OCI-LY3 (cell line): Measurements from ENCODE around the gene UBE3B.

ENCODE experiments used
- H2AFZ ChIP-seq: fragments of 200-600, 300-600 bp; shearing (Covaris generic); 2 replicates; pipeline ENCODE4 v1.6.0; 2014; ENCODE audit warnings: antibody characterized with exemption, low read depth, low read length
- H3K27ac ChIP-seq: fragments of 200-600, 300-600 bp; sonication (generic); 2 replicates; pipeline ENCODE4 v1.5.1; 2014; ENCODE audit warnings: mild to moderate bottlenecking, low read length, moderate library complexity, mixed read lengths
- H3K27me3 ChIP-seq: fragments of 200-600, 300-600 bp; sonication (generic); 2 replicates; pipeline ENCODE4 v1.6.1; 2014; ENCODE audit warnings: low read depth, low read length, mixed read lengths
- H3K36me3 ChIP-seq: fragments of 200-600, 300-600 bp; sonication (generic); replicated peaks from 2 replicates; pipeline ENCODE3; 2014; ENCODE audit warnings: low read depth, low read length, mixed read lengths
- H3K4me1 ChIP-seq: fragments of 300-600, 200-600 bp; sonication (generic); 2 replicates; pipeline ENCODE4 v1.6.1; 2014; ENCODE audit warnings: low read length, mixed read lengths
- H3K4me2 ChIP-seq: fragments of 200-600, 300-600 bp; sonication (generic); 2 replicates; pipeline ENCODE4 v1.6.1; 2014; ENCODE audit warnings: low read length, mixed read lengths
- H3K4me3 ChIP-seq: fragments of 300-600, 200-600 bp; sonication (generic); 2 replicates; pipeline ENCODE4 v1.5.1; 2014; ENCODE audit warnings: antibody characterized with exemption, mild to moderate bottlenecking, low read length, moderate library complexity
- H3K79me2 ChIP-seq: fragments of 300-600, 200-600 bp; shearing (Covaris generic); 2 replicates; pipeline ENCODE4 v1.6.1; 2014; ENCODE audit warnings: mild to moderate bottlenecking, low read length, mixed read lengths
- H3K9ac ChIP-seq: fragments of 300-600, 200-600 bp; shearing (Covaris generic); 2 replicates; pipeline ENCODE4 v1.6.0; 2014; ENCODE audit warnings: mild to moderate bottlenecking, low read length, moderate library complexity
- H3K9me3 ChIP-seq: fragments of 200-600, 300-600 bp; shearing (Covaris generic); 2 replicates; pipeline ENCODE4 v1.6.1; 2014; ENCODE audit warnings: low read length, mixed read lengths; ENCODE audit not compliant: insufficient read depth
- H4K20me1 ChIP-seq: fragments of 200-600, 300-600 bp; sonication (generic); 2 replicates; pipeline ENCODE4 v1.6.1; 2016; ENCODE audit warnings: low read length, mixed read lengths; ENCODE audit not compliant: insufficient read depth
- EZH2phosphoT487 ChIP-seq: fragments of 200-600 bp; shearing (Covaris generic); IDR thresholded peaks from 2 replicates; pipeline ENCODE4 v1.6.1; 2018; ENCODE audit warnings: antibody characterized with exemption, mixed run types, low read depth
- TF ChIP-seq, protein P1 (sequence below): fragments of 200-600, 300-600 bp; sonication (generic); IDR thresholded peaks from 2 replicates; pipeline ENCODE4 v1.5.1; 2014; ENCODE audit warnings: antibody characterized with exemption, low read length, low read depth

The UBE3B gene

GRCh38 chr12:109455706-109456105 is 21.7 kb upstream of the UBE3B start:
- H3K9ac ChIP-seq, result no peak overlapping the region
- no peaks in the 10 kb centered on the region for H3K27me3 ChIP-seq
- H3K4me1 ChIP-seq, result no peaks in the 10 kb centered on the region
- no peaks in the 10 kb centered on the region for H3K9me3 ChIP-seq
- TF ChIP-seq EZH2phosphoT487, result no peak
- TF ChIP-seq, protein P1, sequence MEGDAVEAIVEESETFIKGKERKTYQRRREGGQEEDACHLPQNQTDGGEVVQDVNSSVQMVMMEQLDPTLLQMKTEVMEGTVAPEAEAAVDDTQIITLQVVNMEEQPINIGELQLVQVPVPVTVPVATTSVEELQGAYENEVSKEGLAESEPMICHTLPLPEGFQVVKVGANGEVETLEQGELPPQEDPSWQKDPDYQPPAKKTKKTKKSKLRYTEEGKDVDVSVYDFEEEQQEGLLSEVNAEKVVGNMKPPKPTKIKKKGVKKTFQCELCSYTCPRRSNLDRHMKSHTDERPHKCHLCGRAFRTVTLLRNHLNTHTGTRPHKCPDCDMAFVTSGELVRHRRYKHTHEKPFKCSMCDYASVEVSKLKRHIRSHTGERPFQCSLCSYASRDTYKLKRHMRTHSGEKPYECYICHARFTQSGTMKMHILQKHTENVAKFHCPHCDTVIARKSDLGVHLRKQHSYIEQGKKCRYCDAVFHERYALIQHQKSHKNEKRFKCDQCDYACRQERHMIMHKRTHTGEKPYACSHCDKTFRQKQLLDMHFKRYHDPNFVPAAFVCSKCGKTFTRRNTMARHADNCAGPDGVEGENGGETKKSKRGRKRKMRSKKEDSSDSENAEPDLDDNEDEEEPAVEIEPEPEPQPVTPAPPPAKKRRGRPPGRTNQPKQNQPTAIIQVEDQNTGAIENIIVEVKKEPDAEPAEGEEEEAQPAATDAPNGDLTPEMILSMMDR, result no peak
- no peak overlapping the region for H3K27ac ChIP-seq
- no peaks in the 10 kb centered on the region for H4K20me1 ChIP-seq
- H2AFZ ChIP-seq, result no peak overlapping the region
- H3K4me3 ChIP-seq, result no peak overlapping the region
- peaks cover 48% of the 10 kb centered on the region for H3K36me3 ChIP-seq
- no peak overlapping the region for H3K4me2 ChIP-seq
- peaks cover 1% of the 10 kb centered on the region for H3K79me2 ChIP-seq

DNA sequence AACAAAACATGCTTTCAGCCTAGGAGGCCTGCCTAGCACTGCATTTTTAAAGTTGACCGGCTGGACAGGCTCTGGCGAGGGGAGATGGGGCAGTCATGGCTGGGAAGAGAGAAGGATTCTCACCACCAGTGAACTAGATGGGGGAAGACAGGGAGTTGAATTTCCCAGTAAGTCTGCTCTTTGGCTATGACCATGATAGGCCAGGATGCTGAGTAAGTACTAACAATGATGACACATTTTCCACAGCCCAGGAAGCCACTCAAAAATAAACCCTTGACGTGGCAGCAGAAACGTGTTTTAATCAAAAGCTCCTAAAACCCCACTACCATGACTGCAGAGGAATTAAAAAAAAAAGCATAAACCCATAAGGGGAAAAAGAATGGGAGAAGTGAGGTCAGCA is 19.3 kb upstream of the UBE3B start:
- Histone ChIP-seq H3K4me2 (no peak overlapping the region), H2AFZ (no peak overlapping the region), H3K4me3 (no peak overlapping the region), H3K9me3 (no peaks in the 10 kb centered on the region), H3K9ac (no peak overlapping the region), H3K4me1 (peaks cover 3% of the 10 kb centered on the region), H4K20me1 (peaks cover 6% of the 10 kb centered on the region; the same call in 1 of the 2 replicates), H3K79me2 (peaks cover 25% of the 10 kb centered on the region), H3K27ac (no peak overlapping the region), H3K27me3 (no peaks in the 10 kb centered on the region), H3K36me3 (peaks cover 39% of the 10 kb centered on the region)
- no peak for TF ChIP-seq EZH2phosphoT487
- TF ChIP-seq, protein P1, result no peak

DNA sequence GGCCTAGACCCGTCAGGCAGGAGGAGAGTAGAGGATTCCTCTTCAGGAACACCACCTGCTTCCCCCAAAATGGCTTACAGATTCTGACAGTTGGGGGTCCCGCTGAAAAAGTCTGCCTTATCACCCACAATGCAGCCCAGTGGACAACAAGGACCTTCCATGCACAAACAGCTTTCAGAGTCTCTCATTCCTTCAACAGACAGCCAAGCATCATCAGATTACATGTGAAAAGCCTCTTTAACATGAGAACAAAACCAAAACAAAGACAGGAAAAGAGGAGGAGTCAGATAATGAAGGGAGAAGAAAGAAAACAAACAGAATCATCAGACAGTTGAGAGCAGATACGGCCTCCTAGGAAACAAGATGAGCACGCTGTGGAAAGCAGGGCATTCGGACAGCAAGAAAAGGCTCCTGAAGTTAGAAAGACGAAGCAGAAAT is 18.6 kb upstream of the UBE3B start:
- TF ChIP-seq, protein P1, result no peak
- TF ChIP-seq EZH2phosphoT487, result no peak
- Histone ChIP-seq H3K4me1 (peaks cover 9% of the 10 kb centered on the region), H3K36me3 (peaks cover 36% of the 10 kb centered on the region), H3K27ac (no peak overlapping the region), H3K4me2 (no peak overlapping the region), H2AFZ (no peak overlapping the region), H3K9ac (no peak overlapping the region), H4K20me1 (peaks cover 7% of the 10 kb centered on the region; the same call in 1 of the 2 replicates), H3K9me3 (no peaks in the 10 kb centered on the region), H3K79me2 (peaks cover 32% of the 10 kb centered on the region), H3K27me3 (no peaks in the 10 kb centered on the region), H3K4me3 (no peak overlapping the region)

DNA sequence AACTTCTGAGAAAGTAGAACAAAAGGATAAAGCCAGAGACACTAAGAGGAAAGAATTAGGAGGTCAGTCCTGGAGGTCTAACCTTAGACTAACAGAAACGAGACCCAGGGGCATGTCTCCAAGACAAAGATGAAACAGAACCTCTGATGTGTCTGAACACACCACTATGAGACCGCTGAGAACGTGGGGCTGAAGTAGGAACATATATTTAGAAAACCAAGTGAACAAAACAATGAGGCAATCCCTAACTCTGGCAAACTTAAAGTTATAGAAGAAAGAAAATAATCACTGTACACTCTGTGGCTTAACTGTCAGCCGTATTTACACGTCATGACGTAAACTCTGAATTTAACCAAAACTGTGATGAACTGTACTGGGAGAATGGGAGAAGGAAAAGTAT is 18.2 kb upstream of the UBE3B start:
- Histone ChIP-seq H3K4me2 (no peak overlapping the region), H3K27me3 (no peaks in the 10 kb centered on the region), H3K4me1 (peaks cover 9% of the 10 kb centered on the region), H3K9ac (no peak overlapping the region), H2AFZ (no peak overlapping the region), H3K27ac (no peak overlapping the region), H3K36me3 (peaks cover 31% of the 10 kb centered on the region), H3K4me3 (no peak overlapping the region), H3K9me3 (no peaks in the 10 kb centered on the region), H3K79me2 (peaks cover 37% of the 10 kb centered on the region), H4K20me1 (peaks cover 7% of the 10 kb centered on the region; the same call in 1 of the 2 replicates)
- TF ChIP-seq, protein P1, result no peak
- TF ChIP-seq EZH2phosphoT487, result no peak
